KMS-11 (cell line): ENCODE results near the gene NGEF.

Experiments used
- H2AFZ ChIP-seq: fragments of 200-600 bp; sonication (generic); 2 replicates; pipeline ENCODE4 v1.6.1; 2016; ENCODE audit warnings: antibody characterized with exemption, mixed run types, low read depth
- H3K27ac ChIP-seq: fragments of 200-600 bp; sonication (generic); 2 replicates; pipeline ENCODE4 v1.6.1; 2016; ENCODE audit warnings: mild to moderate bottlenecking, mixed run types
- H3K27me3 ChIP-seq: fragments of 200-600 bp; sonication (generic); 2 replicates; pipeline ENCODE4 v1.6.1; 2017; ENCODE audit warnings: mild to moderate bottlenecking, low read depth, mixed run types, moderate library complexity; ENCODE audit not compliant: insufficient read depth
- H3K36me3 ChIP-seq: fragments of 200-600 bp; sonication (generic); 2 replicates; pipeline ENCODE4 v1.6.1; 2017; ENCODE audit warnings: mild to moderate bottlenecking, mixed run types; ENCODE audit not compliant: insufficient read depth
- H3K4me1 ChIP-seq: fragments of 200-600 bp; sonication (generic); 2 replicates; pipeline ENCODE4 v1.6.1; 2016; ENCODE audit warnings: mild to moderate bottlenecking, low read depth, mixed run types; ENCODE audit not compliant: poor library complexity, severe bottlenecking
- H3K4me2 ChIP-seq: fragments of 200-600 bp; sonication (generic); 2 replicates; pipeline ENCODE4 v1.7.0; 2016; ENCODE audit warnings: mild to moderate bottlenecking, mixed run types
- H3K4me3 ChIP-seq: fragments of 200-600 bp; sonication (generic); IDR thresholded peaks from 2 replicates; pipeline ENCODE4 v1.6.1; 2017; ENCODE audit warnings: low read depth, low read length, mixed read lengths; ENCODE audit not compliant: insufficient read depth
- H3K79me2 ChIP-seq: fragments of 200-600 bp; sonication (generic); 2 replicates; pipeline ENCODE4 v1.6.1; 2016; ENCODE audit warnings: low read depth, mixed run types; ENCODE audit not compliant: insufficient read depth
- H3K9ac ChIP-seq: fragments of 200-600 bp; sonication (generic); 2 replicates; pipeline ENCODE4 v1.6.1; 2016; ENCODE audit warnings: mild to moderate bottlenecking, mixed run types
- H4K20me1 ChIP-seq: fragments of 200-600 bp; sonication (generic); 2 replicates; pipeline ENCODE4 v1.6.1; 2016; ENCODE audit warnings: mild to moderate bottlenecking, mixed run types; ENCODE audit not compliant: insufficient read depth
- CTCF ChIP-seq: fragments of 200-600 bp; sonication (generic); conservative IDR thresholded peaks from 2 replicates; pipeline ENCODE4 v1.6.1; 2017; ENCODE audit warnings: low read depth, mild to moderate bottlenecking, antibody characterized with exemption, low read length, moderate library complexity, mixed read lengths

Gene NGEF

GRCh38 chr2:232833830-232834229 lies 179.2 kb downstream of the NGEF start:
- TF ChIP-seq CTCF, result no peak
- Histone ChIP-seq H3K4me3 (no peak overlapping the region), H4K20me1 (no peaks in the 10 kb centered on the region), H2AFZ (no peak overlapping the region), H3K27ac (no peak overlapping the region), H3K27me3 (no peaks in the 10 kb centered on the region), H3K4me2 (no peak overlapping the region), H3K36me3 (no peaks in the 10 kb centered on the region), H3K4me1 (peaks cover 21% of the 10 kb centered on the region), H3K9ac (no peak overlapping the region), H3K79me2 (no peaks in the 10 kb centered on the region)

- no peak for TF ChIP-seq CTCF
- no peaks in the 10 kb centered on the region for H3K79me2 ChIP-seq
- H3K27me3 ChIP-seq, result no peaks in the 10 kb centered on the region
- no peak overlapping the region for H3K4me3 ChIP-seq
- H2AFZ ChIP-seq, result no peak overlapping the region
- H4K20me1 ChIP-seq, result no peaks in the 10 kb centered on the region
- H3K27ac ChIP-seq, result no peak overlapping the region
- H3K4me1 ChIP-seq, result peaks cover 6% of the 10 kb centered on the region
- H3K9ac ChIP-seq, result no peak overlapping the region
- no peaks in the 10 kb centered on the region for H3K36me3 ChIP-seq
- H3K4me2 ChIP-seq, result no peak overlapping the region
Observed at GRCh38 chr2:232831496-232831895, 181.6 kb downstream of the NGEF start.

GRCh38 chr2:232829988-232830387 lies 183.1 kb downstream of the NGEF start:
- Histone ChIP-seq H3K27me3 (no peaks in the 10 kb centered on the region), H3K36me3 (no peaks in the 10 kb centered on the region), H4K20me1 (no peaks in the 10 kb centered on the region), H3K4me2 (no peak overlapping the region), H3K27ac (no peak overlapping the region), H3K4me1 (peaks cover 6% of the 10 kb centered on the region), H3K4me3 (no peak overlapping the region), H3K79me2 (no peaks in the 10 kb centered on the region), H3K9ac (no peak overlapping the region), H2AFZ (no peak overlapping the region)
- no peak for TF ChIP-seq CTCF
